ENCODE results near the gene TASOR2. TPM values are rescaled to one million over a fixed set of nuclear protein-coding genes. Genes with fewer than 3 reads are reported as not detected.

TASOR2 gene
- total and polyA plus RNA-seq, 9 of the 15 experiments (the other 6 are each of a cell fraction or from before 2014, with no cell fraction given) = 12.7 to 75.3 (median 52.3) TPM

DNA sequence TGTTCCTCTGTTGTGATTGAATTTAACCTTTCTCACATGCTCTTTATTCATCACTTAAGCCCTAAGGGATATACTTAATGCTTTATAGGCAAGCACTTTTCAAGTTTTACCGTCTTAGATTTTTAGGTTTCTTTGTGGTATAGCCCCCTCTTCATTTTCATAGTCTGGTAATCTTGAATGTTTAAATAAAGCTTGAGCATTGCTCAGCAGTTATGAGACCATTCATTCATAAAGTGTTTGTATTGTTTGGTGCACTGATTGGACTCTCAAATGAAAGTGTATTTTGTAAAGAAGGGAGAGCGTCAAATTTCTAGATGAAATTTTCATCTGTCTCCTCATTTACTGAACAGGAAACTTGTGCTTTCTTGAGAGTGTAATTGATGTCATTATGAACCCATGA lies 25.2 kb downstream of the TASOR2 start:
- H3K9me3 ChIP-seq (replicated peaks; ENCODE audit: control insufficient read depth, insufficient read depth, low read depth, low read length) = no peaks in the 10 kb centered on the region
- FAIRE-seq (no peak), ATAC-seq (no peak), DNase-seq (ENCODE audit: extremely low read depth in 1 of 4, low spot score in 3 of 4) (no peak)
- no peak overlapping the region for H3K4me2 ChIP-seq (ENCODE audit: insufficient read depth, low read length)
- no peak overlapping the region for H3K9ac ChIP-seq (ENCODE audit: insufficient read depth in 1 of 2, low read depth in 2 of 2, low read length in 2 of 2)
- 69% methylated on average over 2 of the region's 2 CpGs for whole genome bisulfite sequencing (ENCODE audit: insufficient coverage, low coverage, missing lambda C conversion rate)
- ChIA-PET POLR2A (interaction anchor here (1.4 kb wide), 1 partner anchor 17 kb away, joined by 7 read pairs; no protein-coding TSS in a partner anchor), CTCF (ENCODE audit: low intra/inter-chr PET ratio) (no interaction called here)
- intact Hi-C loops (cut with micrococcal nuclease) (no loop called here), in situ Hi-C loops (cut with MboI) (no loop called here)
- no peak overlapping the region for H2AFZ ChIP-seq (ENCODE audit: low read depth, low read length)
- H3K4me1 ChIP-seq (replicated peaks in 1 of 2; ENCODE audit: control insufficient read depth in 2 of 2, insufficient read depth in 2 of 2, low read length in 2 of 2) = 0 out of 5 replicates have a peak, but pooled peaks cover 2 to 4% of the 10 kb centered on the region in 2 experiments
- H3K4me3 ChIP-seq = no peak overlapping the region
- BruUV-seq (replicated peaks) = no TSS peak
- TF ChIP-seq, protein P1, sequence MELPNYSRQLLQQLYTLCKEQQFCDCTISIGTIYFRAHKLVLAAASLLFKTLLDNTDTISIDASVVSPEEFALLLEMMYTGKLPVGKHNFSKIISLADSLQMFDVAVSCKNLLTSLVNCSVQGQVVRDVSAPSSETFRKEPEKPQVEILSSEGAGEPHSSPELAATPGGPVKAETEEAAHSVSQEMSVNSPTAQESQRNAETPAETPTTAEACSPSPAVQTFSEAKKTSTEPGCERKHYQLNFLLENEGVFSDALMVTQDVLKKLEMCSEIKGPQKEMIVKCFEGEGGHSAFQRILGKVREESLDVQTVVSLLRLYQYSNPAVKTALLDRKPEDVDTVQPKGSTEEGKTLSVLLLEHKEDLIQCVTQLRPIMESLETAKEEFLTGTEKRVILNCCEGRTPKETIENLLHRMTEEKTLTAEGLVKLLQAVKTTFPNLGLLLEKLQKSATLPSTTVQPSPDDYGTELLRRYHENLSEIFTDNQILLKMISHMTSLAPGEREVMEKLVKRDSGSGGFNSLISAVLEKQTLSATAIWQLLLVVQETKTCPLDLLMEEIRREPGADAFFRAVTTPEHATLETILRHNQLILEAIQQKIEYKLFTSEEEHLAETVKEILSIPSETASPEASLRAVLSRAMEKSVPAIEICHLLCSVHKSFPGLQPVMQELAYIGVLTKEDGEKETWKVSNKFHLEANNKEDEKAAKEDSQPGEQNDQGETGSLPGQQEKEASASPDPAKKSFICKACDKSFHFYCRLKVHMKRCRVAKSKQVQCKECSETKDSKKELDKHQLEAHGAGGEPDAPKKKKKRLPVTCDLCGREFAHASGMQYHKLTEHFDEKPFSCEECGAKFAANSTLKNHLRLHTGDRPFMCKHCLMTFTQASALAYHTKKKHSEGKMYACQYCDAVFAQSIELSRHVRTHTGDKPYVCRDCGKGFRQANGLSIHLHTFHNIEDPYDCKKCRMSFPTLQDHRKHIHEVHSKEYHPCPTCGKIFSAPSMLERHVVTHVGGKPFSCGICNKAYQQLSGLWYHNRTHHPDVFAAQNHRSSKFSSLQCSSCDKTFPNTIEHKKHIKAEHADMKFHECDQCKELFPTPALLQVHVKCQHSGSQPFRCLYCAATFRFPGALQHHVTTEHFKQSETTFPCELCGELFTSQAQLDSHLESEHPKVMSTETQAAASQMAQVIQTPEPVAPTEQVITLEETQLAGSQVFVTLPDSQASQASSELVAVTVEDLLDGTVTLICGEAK (IDR thresholded peaks at IDR 0.05) = peak; percentile 45; the same call in 1 of the 2 replicates
- TF ChIP-seq, protein P1 (CRISPR knock-in tag; IDR thresholded peaks at IDR 0.05) = no peak
- no peak for TF ChIP-seq ZNF830 (CRISPR knock-in tag; IDR thresholded peaks at IDR 0.05)
- TF ChIP-seq DNMT1 (IDR thresholded peaks at IDR 0.05) = no peak
- TF ChIP-seq, protein P2, sequence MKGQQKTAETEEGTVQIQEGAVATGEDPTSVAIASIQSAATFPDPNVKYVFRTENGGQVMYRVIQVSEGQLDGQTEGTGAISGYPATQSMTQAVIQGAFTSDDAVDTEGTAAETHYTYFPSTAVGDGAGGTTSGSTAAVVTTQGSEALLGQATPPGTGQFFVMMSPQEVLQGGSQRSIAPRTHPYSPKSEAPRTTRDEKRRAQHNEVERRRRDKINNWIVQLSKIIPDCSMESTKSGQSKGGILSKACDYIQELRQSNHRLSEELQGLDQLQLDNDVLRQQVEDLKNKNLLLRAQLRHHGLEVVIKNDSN (CRISPR knock-in tag; IDR thresholded peaks at IDR 0.05) = no peak
- H3K27ac ChIP-seq (ENCODE audit: extremely low read depth, low read depth, low read length) = no peak overlapping the region
- H3K79me2 ChIP-seq (ENCODE audit: control insufficient read depth, insufficient read depth, low read length) = peaks cover 97% of the 10 kb centered on the region
- no peaks in the 10 kb centered on the region for H3K27me3 ChIP-seq (ENCODE audit: control insufficient read depth in 2 of 2, insufficient read depth in 2 of 2, low read length in 2 of 2)
- H4K20me1 ChIP-seq (replicated peaks; ENCODE audit: control insufficient read depth, insufficient read depth, low read length) = no peaks in the 10 kb centered on the region
- H3K36me3 ChIP-seq (ENCODE audit: control insufficient read depth, insufficient read depth, low read length) = peaks cover 7% of the 10 kb centered on the region; the same call in 2 of the 3 replicates
- H3K9me1 ChIP-seq (ENCODE audit: control insufficient read depth, insufficient read depth, low read length) = no peaks in the 10 kb centered on the region

Measured in K562 (cell line).